A673 (cell line): Measurements from ENCODE around the gene SH3D19.

Experiments used
- CTCF ChIP-seq: fragments of 300-800, 200-600 bp; sonication (generic); conservative IDR thresholded peaks from 2 replicates; pipeline ENCODE4 v1.5.1; 2017; ENCODE audit warnings: low read depth, mild to moderate bottlenecking, antibody characterized with exemption, low read length, moderate library complexity, mixed read lengths
- EZH2 ChIP-seq: fragments of 200-600 bp; sonication (generic); IDR thresholded peaks from 2 replicates; pipeline ENCODE4 v1.6.1; 2017; ENCODE audit warnings: borderline replicate concordance, low read depth, mild to moderate bottlenecking, mixed read lengths, antibody characterized with exemption, low read length; ENCODE audit not compliant: poor library complexity, severe bottlenecking

- TF ChIP-seq CTCF, result no peak
- no peak for TF ChIP-seq EZH2
Observed at GRCh38 chr4:151263455-151263854, 62.0 kb downstream of the SH3D19 start.
